ENCODE measurements around the gene TAB2.

DNA sequence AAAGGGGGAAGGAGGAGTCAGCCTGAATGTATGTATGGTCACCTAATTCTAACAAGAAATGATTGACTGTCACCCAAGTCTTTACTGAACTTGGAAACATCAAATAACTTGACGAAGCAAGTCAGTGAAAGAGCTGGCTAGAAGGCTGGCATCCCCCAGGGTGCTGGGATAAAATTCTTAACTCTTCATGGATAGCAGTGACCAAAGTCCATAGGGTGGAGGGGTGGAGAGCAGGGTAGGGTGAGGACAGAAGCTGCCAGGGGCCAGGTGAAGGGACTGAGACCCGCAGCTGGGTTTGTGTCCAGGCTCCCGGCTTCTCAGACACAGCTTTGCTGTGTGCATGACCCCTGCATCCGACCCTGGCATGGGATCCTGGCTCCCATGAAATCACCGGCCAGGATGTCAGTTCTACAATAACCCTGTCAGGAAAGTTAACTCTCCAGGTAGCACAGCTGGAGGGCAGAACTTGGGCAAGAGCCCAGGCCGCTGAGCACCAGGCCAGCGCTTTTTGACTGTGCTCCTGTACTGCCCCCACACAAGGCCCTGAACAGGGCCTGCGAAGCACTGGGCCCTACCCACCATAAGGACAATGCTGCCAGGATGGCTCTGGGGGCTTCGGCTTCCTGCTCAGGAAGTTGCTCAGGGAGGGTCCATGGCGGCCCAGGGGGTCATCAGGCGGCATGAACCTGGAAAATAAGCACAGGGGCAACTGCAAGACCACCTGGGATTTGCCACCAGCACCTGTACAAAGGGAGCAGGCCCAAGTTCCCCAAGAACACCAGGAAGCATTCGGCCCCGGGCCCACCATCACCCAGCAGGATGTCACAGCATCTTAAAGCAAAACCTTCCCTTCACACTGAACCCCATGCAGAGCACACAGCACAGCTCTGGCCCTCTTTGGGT lies 134.8 kb downstream of the TAB2 start:
- TF ChIP-seq, protein P1, sequence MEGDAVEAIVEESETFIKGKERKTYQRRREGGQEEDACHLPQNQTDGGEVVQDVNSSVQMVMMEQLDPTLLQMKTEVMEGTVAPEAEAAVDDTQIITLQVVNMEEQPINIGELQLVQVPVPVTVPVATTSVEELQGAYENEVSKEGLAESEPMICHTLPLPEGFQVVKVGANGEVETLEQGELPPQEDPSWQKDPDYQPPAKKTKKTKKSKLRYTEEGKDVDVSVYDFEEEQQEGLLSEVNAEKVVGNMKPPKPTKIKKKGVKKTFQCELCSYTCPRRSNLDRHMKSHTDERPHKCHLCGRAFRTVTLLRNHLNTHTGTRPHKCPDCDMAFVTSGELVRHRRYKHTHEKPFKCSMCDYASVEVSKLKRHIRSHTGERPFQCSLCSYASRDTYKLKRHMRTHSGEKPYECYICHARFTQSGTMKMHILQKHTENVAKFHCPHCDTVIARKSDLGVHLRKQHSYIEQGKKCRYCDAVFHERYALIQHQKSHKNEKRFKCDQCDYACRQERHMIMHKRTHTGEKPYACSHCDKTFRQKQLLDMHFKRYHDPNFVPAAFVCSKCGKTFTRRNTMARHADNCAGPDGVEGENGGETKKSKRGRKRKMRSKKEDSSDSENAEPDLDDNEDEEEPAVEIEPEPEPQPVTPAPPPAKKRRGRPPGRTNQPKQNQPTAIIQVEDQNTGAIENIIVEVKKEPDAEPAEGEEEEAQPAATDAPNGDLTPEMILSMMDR (IDR thresholded peaks at IDR 0.05 in 2 of 3, conservative IDR thresholded peaks at IDR 0.05 in 1 of 3; ENCODE audit: insufficient read depth in 2 of 3, low read depth in 1 of 3, low read length in 3 of 3), result no peak
- no peak for TF ChIP-seq TBP (optimal IDR thresholded peaks at IDR 0.05; ENCODE audit: low read depth, low read length)
- no peak for TF ChIP-seq NCOA6 (IDR thresholded peaks at IDR 0.05)
- no peak for TF ChIP-seq PCBP2 (IDR thresholded peaks at IDR 0.05; ENCODE audit: low read depth, low read length, poor library complexity, severe bottlenecking)
- no peak for TF ChIP-seq ZBTB7A (IDR thresholded peaks at IDR 0.05; ENCODE audit: borderline replicate concordance, control insufficient read depth, low read depth, low read length)
